WTC11 (cell line): Measurements from ENCODE around the gene ZNF175.

Experiments used
- ZNF121 ChIP-seq: sonication (generic); formaldehyde crosslinking; IDR thresholded peaks from 2 replicates; pipeline ENCODE4 v1.8.0; 2023; ENCODE audit warnings: missing genetic modification reagents
- ZNF263 ChIP-seq: sonication (generic); formaldehyde crosslinking; IDR thresholded peaks from 2 replicates; pipeline ENCODE4 v1.8.1; 2022; ENCODE audit warnings: low read depth, mild to moderate bottlenecking, moderate library complexity, missing genetic modification reagents
- TF ChIP-seq, protein P1 (sequence below): fragments of 200-600 bp; IDR thresholded peaks from 2 replicates; pipeline ENCODE4 v1.8.0; 2022; ENCODE audit warnings: antibody characterized with exemption

- TF ChIP-seq, protein P1, sequence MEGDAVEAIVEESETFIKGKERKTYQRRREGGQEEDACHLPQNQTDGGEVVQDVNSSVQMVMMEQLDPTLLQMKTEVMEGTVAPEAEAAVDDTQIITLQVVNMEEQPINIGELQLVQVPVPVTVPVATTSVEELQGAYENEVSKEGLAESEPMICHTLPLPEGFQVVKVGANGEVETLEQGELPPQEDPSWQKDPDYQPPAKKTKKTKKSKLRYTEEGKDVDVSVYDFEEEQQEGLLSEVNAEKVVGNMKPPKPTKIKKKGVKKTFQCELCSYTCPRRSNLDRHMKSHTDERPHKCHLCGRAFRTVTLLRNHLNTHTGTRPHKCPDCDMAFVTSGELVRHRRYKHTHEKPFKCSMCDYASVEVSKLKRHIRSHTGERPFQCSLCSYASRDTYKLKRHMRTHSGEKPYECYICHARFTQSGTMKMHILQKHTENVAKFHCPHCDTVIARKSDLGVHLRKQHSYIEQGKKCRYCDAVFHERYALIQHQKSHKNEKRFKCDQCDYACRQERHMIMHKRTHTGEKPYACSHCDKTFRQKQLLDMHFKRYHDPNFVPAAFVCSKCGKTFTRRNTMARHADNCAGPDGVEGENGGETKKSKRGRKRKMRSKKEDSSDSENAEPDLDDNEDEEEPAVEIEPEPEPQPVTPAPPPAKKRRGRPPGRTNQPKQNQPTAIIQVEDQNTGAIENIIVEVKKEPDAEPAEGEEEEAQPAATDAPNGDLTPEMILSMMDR = peak; percentile 80
- TF ChIP-seq ZNF121 (peak; percentile 41; the same call in 1 of the 2 replicates), ZNF263 (no peak)
Observed at GRCh38 chr19:51607920-51608562, 37.0 kb downstream of the ZNF175 start.
